Stomach (tissue), 9 donors: Measurements from ENCODE around the gene MEGF6. TPM values are rescaled to one million over a fixed set of nuclear protein-coding genes. Genes with fewer than 3 reads are reported as not detected.

Experiments
- DNase-seq, 2 donors: peaks; one replicate each; pipeline versions ENCODE4 v3.0.0 to v3.0.0-alpha.2; 2013 to 2019
- H3K27ac ChIP-seq, 5 donors: fragments of 200-600 bp in 4 of 5; sonication (generic) in 4 of 5; one replicate each; pipeline ENCODE4 v1.5.1; 2013 to 2019; ENCODE audit warnings: mild to moderate bottlenecking in 1 of 5, moderate library complexity in 1 of 5
- H3K27me3 ChIP-seq, 3 donors: fragments of 200-600 bp; sonication (generic); one replicate each; pipeline ENCODE4 v1.5.1; 2017 to 2019; ENCODE audit warnings: mixed run types in 1 of 3
- H3K36me3 ChIP-seq, 4 donors: fragments of 200-600 bp; sonication (generic); 1 replicate in 3 of 4; 2 replicates in 1 of 4; pipeline ENCODE4 v1.5.1; 2016 to 2019
- H3K4me1 ChIP-seq, 4 donors: fragments of 200-600 bp; sonication (generic); one replicate each; pipeline ENCODE4 v1.5.1; 2016 to 2019
- H3K4me3 ChIP-seq, 4 donors: fragments of 200-600 bp; sonication (generic) in 3 of 4; one replicate each; pipeline ENCODE4 v1.5.1; 2016 to 2019; ENCODE audit warnings: mild to moderate bottlenecking in 1 of 4
- H3K9me3 ChIP-seq, 4 donors: fragments of 200-600 bp; sonication (generic); one replicate each; pipeline ENCODE4 v1.5.1; 2016 to 2019
- CTCF ChIP-seq, 7 experiments: fragments of 450-650 bp in 4 of 7; fragments of 200-600 bp in 3 of 7; sonication (generic) in 3 of 7; IDR thresholded peaks; one replicate each; pipeline ENCODE4 v1.5.1; 2016 to 2019; ENCODE audit warnings: antibody characterized with exemption in 7 of 7, control low read depth in 2 of 7, mild to moderate bottlenecking in 1 of 7
- EP300 ChIP-seq: sonication (generic); formaldehyde crosslinking; IDR thresholded peaks from one replicate; pipeline ENCODE4 v1.6.1; 2017; ENCODE audit warnings: antibody characterized with exemption
- POLR2A ChIP-seq, 4 donors: fragments of 450-650 bp; IDR thresholded peaks; one replicate each; pipeline ENCODE4 v1.6.1; 2016; ENCODE audit warnings: antibody characterized with exemption in 4 of 4, control low read depth in 2 of 4, mild to moderate bottlenecking in 1 of 4, moderate library complexity in 1 of 4
- POLR2AphosphoS5 ChIP-seq, 3 donors: sonication (generic); formaldehyde crosslinking; IDR thresholded peaks; one replicate each; pipeline ENCODE4 v1.6.1; 2016; ENCODE audit warnings: antibody characterized with exemption in 3 of 3
- WGBS, 5 donors: extraction: QIAGEN DNeasy Blood & Tissue Kit in 3 of 5; methylation state at CpG; one replicate each; pipeline versions ENCODE4 v1.1.5 to v1.1.7; 2013 to 2018; 5-methylcytosine and 5-hydroxymethylcytosine counted together
- intact Hi-C: fragments of 100-400 bp; cut with DNase I; formaldehyde crosslinking; loops from one replicate; pipeline ENCODE4 v1.15.1; 2023; ENCODE audit warnings: low total_unique reads
- polyA plus RNA-seq, 3 donors: library from polyadenylated mRNA; stranded (reverse); fragments of 200-250 nt; gene quantifications; one replicate each; pipeline ENCODE4 v1.2.3, GENCODE V29; 2013
- total RNA-seq, 5 donors: library from RNA; depleted of rRNA; stranded (reverse); fragments of >200 nt; gene quantifications; one replicate each; pipeline versions ENCODE4 v1.1.0 to v1.2.3, GENCODE V29; 2014 to 2016
- donor health status: healthy with polysubstance abuse.
- donor health status: Bipolar disorder and iron deficiency.
- donor health status: healthy.

The MEGF6 gene
- total and polyA plus RNA-seq, 8 donors, result 2.6 to 57.2 (median 26.7) TPM

GRCh38 chr1:3563610-3564009 lies 47.7 kb downstream of the MEGF6 start:
- WGBS, 5 donors, result 86 to 90% (median 89%) methylated on average over 10 of the region's 10 CpGs

GRCh38 chr1:3563125-3563524 lies 48.2 kb downstream of the MEGF6 start:
- TF ChIP-seq CTCF (IDR thresholded peaks at IDR 0.05) (no peak), POLR2AphosphoS5 (IDR thresholded peaks at IDR 0.05) (no peak), POLR2A (IDR thresholded peaks at IDR 0.05) (no peak), EP300 (no peak)
- H3K36me3 ChIP-seq, result no peaks in the 10 kb centered on the region
- no peak for DNase-seq
- WGBS, 5 donors, result 88 to 95% (median 92%) methylated on average over 6 to 12 of the region's 12 CpGs
- H3K4me3 ChIP-seq, result no peak overlapping the region
- no peak overlapping the region for H3K27ac ChIP-seq
- peaks cover 0 to 21% (median 0%) of the 10 kb centered on the region in 3 donors for H3K27me3 ChIP-seq
- H3K4me1 ChIP-seq, result no peaks in the 10 kb centered on the region
- intact Hi-C loops, result no loop called here
- H3K9me3 ChIP-seq, result no peaks in the 10 kb centered on the region

More at GRCh38 chr1:3563610-3564009, 47.7 kb downstream of the MEGF6 start:
- peaks cover 0 to 21% (median 0%) of the 10 kb centered on the region in 3 donors for H3K27me3 ChIP-seq
- intact Hi-C loops, result no loop called here
- no peak for DNase-seq
- no peaks in the 10 kb centered on the region for H3K36me3 ChIP-seq
- H3K9me3 ChIP-seq, result no peaks in the 10 kb centered on the region
- H3K4me1 ChIP-seq, result no peaks in the 10 kb centered on the region
- TF ChIP-seq POLR2AphosphoS5 (IDR thresholded peaks at IDR 0.05) (no peak), POLR2A (IDR thresholded peaks at IDR 0.05) (no peak), EP300 (no peak), CTCF (IDR thresholded peaks at IDR 0.05) (no peak)
- no peak overlapping the region for H3K4me3 ChIP-seq
- H3K27ac ChIP-seq, result no peak overlapping the region

- Histone ChIP-seq H3K4me1 (no peaks in the 10 kb centered on the region), H3K4me3 (no peak overlapping the region), H3K27me3 (peaks cover 0 to 21% (median 0%) of the 10 kb centered on the region in 3 donors), H3K9me3 (no peaks in the 10 kb centered on the region), H3K36me3 (no peaks in the 10 kb centered on the region), H3K27ac (no peak overlapping the region)
- intact Hi-C loops, result no loop called here
- DNase-seq, result no peak
- TF ChIP-seq POLR2A (IDR thresholded peaks at IDR 0.05), result no peak
- no peak for TF ChIP-seq POLR2AphosphoS5 (IDR thresholded peaks at IDR 0.05)
- TF ChIP-seq EP300, result no peak
- TF ChIP-seq CTCF (IDR thresholded peaks at IDR 0.05), result no peak
- 77 to 92% (median 84%) methylated on average over 3 to 8 of the region's 8 CpGs for WGBS, 5 donors
Measured at GRCh38 chr1:3562712-3563111, 48.6 kb downstream of the MEGF6 start.

- intact Hi-C loops, result no loop called here
- Histone ChIP-seq H3K27ac (no peak overlapping the region), H3K4me3 (no peak overlapping the region), H3K27me3 (peaks cover 0 to 21% (median 0%) of the 10 kb centered on the region in 3 donors), H3K9me3 (no peaks in the 10 kb centered on the region), H3K4me1 (no peaks in the 10 kb centered on the region), H3K36me3 (no peaks in the 10 kb centered on the region)
- TF ChIP-seq POLR2A (IDR thresholded peaks at IDR 0.05) (no peak), EP300 (no peak), CTCF (IDR thresholded peaks at IDR 0.05) (no peak)
- 59 to 70% (median 69%) methylated on average over 13 of the region's 13 CpGs for WGBS, 5 donors
- no peak for DNase-seq
Measured at GRCh38 chr1:3561702-3562101, 49.6 kb downstream of the MEGF6 start.
